ENCODE data around the gene BTN2A1. TPM values are rescaled to one million over a fixed set of nuclear protein-coding genes. Genes with fewer than 3 reads are reported as not detected.

The BTN2A1 gene
- total RNA-seq, 1 donor = 11.7 TPM

DNA sequence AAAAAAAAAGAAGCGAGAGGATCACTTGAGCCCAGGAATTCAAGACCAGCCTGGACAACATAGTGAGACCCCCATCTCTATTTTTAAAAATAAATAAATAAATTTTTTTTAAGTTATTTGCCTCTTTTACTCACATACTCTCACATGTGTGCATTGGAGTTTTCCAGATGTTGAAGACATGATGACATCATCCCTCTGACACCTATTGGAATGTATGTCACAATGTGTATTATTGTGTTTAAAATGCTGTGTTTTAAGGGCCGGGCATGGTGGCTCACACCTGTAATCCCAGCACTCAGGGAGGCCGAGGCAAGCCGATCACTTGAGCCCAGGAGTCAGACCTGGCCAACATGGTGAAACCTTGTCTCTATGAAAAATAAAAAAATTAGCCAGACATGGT is 24.6 kb downstream of the BTN2A1 start:
- no peak overlapping the region for H3K4me3 ChIP-seq (ENCODE audit: low read depth, low read length)
- no peak for DNase-seq (ENCODE audit: low read depth)
- TF ChIP-seq CTCF (IDR thresholded peaks at IDR 0.05; ENCODE audit: insufficient read depth, low read length) = no peak

DNA sequence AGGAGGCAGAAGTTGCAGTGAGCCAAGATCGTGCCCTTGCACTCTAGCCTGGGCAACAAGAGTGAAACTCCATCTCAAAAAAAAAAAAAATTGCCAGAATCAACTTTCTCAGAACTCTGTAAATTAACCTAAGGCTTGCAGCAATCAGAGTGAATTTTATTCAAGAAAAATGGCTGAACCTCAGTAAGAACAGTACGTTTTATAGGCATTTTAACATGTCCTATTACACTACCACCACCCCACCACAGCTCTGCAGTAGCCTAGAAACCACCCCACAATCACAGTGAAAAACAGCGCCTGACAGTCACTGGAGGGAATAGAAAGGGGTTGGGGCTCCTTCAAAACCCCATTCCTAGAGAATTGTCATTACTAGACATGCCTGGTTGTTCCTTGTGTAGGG is 26.0 kb downstream of the BTN2A1 start:
- H3K4me3 ChIP-seq (ENCODE audit: low read depth, low read length) = no peak overlapping the region
- no peak for DNase-seq (ENCODE audit: low read depth)
- TF ChIP-seq CTCF (IDR thresholded peaks at IDR 0.05; ENCODE audit: insufficient read depth, low read length) = no peak

DNA sequence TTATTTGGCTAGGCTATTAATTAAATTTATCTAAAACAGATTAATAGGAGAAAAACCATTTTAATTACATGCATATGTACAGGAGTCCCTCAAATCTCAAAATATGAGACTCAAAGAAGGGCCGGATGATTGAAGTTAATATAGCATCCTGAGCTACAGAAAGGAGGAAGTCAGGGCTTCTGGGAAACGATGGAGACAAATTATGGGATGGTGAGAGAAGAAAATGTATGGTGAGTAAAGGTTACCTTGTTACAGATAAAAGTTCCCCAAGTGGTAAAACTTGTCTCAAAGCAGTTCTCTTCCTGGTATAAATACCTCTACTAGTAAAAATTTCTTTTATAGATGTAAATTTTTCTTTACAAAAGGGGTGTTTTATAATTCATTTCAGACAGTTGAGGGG is 26.4 kb downstream of the BTN2A1 start:
- DNase-seq (ENCODE audit: low read depth) = no peak
- no peak overlapping the region for H3K4me3 ChIP-seq (ENCODE audit: low read depth, low read length)
- TF ChIP-seq CTCF (IDR thresholded peaks at IDR 0.05; ENCODE audit: insufficient read depth, low read length) = no peak

DNA sequence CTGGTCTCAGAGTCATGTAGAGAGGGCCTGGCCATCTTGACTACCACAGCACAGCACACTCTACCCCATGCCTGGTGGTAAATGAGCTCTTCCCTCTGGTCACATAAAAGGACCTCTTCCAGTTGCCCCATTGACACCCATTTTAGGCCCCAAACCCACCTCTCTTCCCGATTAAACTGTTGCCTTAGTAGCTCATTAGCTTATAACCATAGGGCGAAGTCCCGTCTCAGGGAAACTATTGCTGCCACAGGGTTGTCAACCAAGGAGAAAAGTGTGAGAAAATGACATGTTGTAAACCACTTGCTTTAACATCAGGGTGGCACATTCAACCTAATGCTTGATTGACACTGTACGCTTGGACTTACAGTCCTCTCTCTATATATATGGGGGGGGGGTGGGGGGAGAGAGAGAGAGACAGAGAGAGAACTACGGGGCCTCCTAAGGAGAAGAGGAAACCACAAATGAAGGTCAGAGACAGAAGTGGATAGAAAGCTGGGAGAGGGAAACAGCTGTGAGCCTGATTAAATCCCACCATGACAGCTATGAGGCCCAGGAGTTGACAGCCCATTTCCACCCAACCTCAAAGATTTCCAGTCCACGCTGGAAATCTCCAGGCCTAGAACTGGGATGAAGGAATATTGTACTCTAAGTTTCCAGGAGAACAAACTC is 27.5 kb downstream of the BTN2A1 start:
- no peak for DNase-seq (ENCODE audit: low read depth)
- H3K4me3 ChIP-seq (ENCODE audit: low read depth, low read length) = no peak overlapping the region
- TF ChIP-seq CTCF (IDR thresholded peaks at IDR 0.05; ENCODE audit: insufficient read depth, low read length) = no peak

GRCh38 chr6:26486358-26486757 is 28.6 kb downstream of the BTN2A1 start:
- TF ChIP-seq CTCF (IDR thresholded peaks at IDR 0.05; ENCODE audit: insufficient read depth, low read length) = no peak
- no peak for DNase-seq (ENCODE audit: low read depth)
- no peak overlapping the region for H3K4me3 ChIP-seq (ENCODE audit: low read depth, low read length)

DNA sequence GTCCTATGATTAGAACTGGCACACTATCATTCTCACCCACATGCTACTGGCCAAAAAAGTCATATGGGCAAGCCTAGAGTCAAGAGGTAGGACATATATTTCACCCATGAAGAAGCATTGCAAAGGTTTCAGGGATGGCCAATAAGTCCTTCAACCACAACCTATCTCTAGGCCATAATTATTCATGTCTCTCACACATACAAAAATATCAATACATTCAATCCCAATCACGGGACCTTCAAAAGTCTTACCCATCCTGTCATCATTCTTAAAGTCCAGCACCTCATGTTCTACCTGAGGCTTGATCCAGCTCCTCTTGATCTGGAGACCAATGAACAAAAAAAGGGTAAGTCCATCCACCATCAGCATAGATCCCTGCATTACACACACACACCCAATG is 29.7 kb downstream of the BTN2A1 start:
- TF ChIP-seq CTCF (IDR thresholded peaks at IDR 0.05; ENCODE audit: insufficient read depth, low read length) = no peak
- H3K4me3 ChIP-seq (ENCODE audit: low read depth, low read length) = no peak overlapping the region
- DNase-seq (ENCODE audit: low read depth) = no peak

Data from fibroblast of the aortic adventitia (primary cell).